ENCODE measurements around the gene BACE2.

BACE2 gene

GRCh38 chr21:41326414-41327080 is 158.6 kb downstream of the BACE2 start:
- DNase-seq (ENCODE audit: low read depth), result no peak
- TF ChIP-seq CTCF (IDR thresholded peaks at IDR 0.05; ENCODE audit: control insufficient read depth, extremely low read depth, insufficient read depth), result no peak
- no peak overlapping the region for H3K4me3 ChIP-seq (ENCODE audit: low read depth, low read length)

GRCh38 chr21:41327753-41328152 is 159.8 kb downstream of the BACE2 start:
- DNase-seq (ENCODE audit: low read depth), result no peak
- no peak overlapping the region for H3K4me3 ChIP-seq (ENCODE audit: low read depth, low read length)
- no peak for TF ChIP-seq CTCF (IDR thresholded peaks at IDR 0.05; ENCODE audit: control insufficient read depth, extremely low read depth, insufficient read depth)

- DNase-seq (ENCODE audit: low read depth), result no peak
- no peak overlapping the region for H3K4me3 ChIP-seq (ENCODE audit: low read depth, low read length)
- no peak for TF ChIP-seq CTCF (IDR thresholded peaks at IDR 0.05; ENCODE audit: control insufficient read depth, extremely low read depth, insufficient read depth)
These were observed 161.0 kb downstream of the BACE2 start for GRCh38 chr21:41328660-41329607.
